Kidney (tissue), 14 donors: ENCODE results near the gene CIART. TPM values are rescaled to one million over a fixed set of nuclear protein-coding genes. Genes with fewer than 3 reads are reported as not detected.

ENCODE experiments used
- DNase-seq, 5 donors: peaks; one replicate each; pipeline ENCODE4 v3.0.0-alpha.2; 2013 to 2020
- FAIRE-seq: peaks from 2 replicates; lab custom pipeline; 2012; peaks lifted over from hg19 to GRCh38; lab: Jason Lieb, UNC
- H3K27ac ChIP-seq, 2 donors: one replicate each; pipeline ENCODE4 v1.7.0; 2013; ENCODE audit warnings: low read depth in 2 of 2, low read length in 2 of 2, inconsistent platforms in 1 of 2
- H3K27me3 ChIP-seq: one replicate; pipeline ENCODE4 v1.7.1; 2013; ENCODE audit warnings: low read length, inconsistent platforms; ENCODE audit not compliant: control insufficient read depth, insufficient read depth
- H3K36me3 ChIP-seq, 3 donors: one replicate each; pipeline versions ENCODE4 v1.7.0 to v1.7.1; 2013; ENCODE audit warnings: low read length in 3 of 3, control low read depth in 1 of 3, inconsistent platforms in 1 of 3; ENCODE audit not compliant: insufficient read depth in 3 of 3, control insufficient read depth in 2 of 3
- H3K4me1 ChIP-seq, 3 donors: one replicate each; pipeline versions ENCODE4 v1.7.0 to v1.7.1; 2013; ENCODE audit warnings: low read length in 3 of 3, inconsistent platforms in 1 of 3, low read depth in 1 of 3; ENCODE audit not compliant: control insufficient read depth in 2 of 3, insufficient read depth in 2 of 3
- H3K4me3 ChIP-seq, 3 donors: one replicate each; pipeline versions ENCODE4 v1.7.0 to v1.8.1; 2013; ENCODE audit warnings: low read length in 3 of 3, control low read depth in 1 of 3, inconsistent platforms in 1 of 3
- H3K9ac ChIP-seq, 3 donors: one replicate each; pipeline versions ENCODE4 v1.7.0 to v1.7.1; 2013; ENCODE audit warnings: low read length in 3 of 3, control low read depth in 1 of 3, inconsistent platforms in 1 of 3
- H3K9me3 ChIP-seq, 3 donors: one replicate each; pipeline versions ENCODE4 v1.7.0 to v1.7.1; 2013; ENCODE audit warnings: low read length in 3 of 3, control low read depth in 1 of 3, inconsistent platforms in 1 of 3; ENCODE audit not compliant: control insufficient read depth in 2 of 3, insufficient read depth in 1 of 3
- intact Hi-C: fragments of 100-400 bp; cut with DNase I; formaldehyde crosslinking; loops from one replicate; pipeline ENCODE4 v1.11.1; 2022
- polyA plus RNA-seq: library from polyadenylated mRNA; stranded (reverse); fragments of 350-450 nt; fragmentation: Illumina TruSeq; extraction: RNeasy Lipid Tissue Mini Kit (QIAGEN cat#74804); gene quantifications from one replicate; pipeline ENCODE4 v1.2.3, GENCODE V29; 2014; ENCODE audit warnings: low read depth, low replicate concordance; ENCODE audit not compliant: insufficient read depth
- total RNA-seq: library from RNA; stranded (reverse); fragmentation: NEBNext Ultra II Directional; extraction: Animal tissue kit (Norgen Biotek cat#: 25700); gene quantifications from one replicate; pipeline ENCODE4 v1.2.1, GENCODE V29; 2021
- TF ChIP-seq, protein P1 (sequence below): IDR thresholded peaks from 3 replicates; pipeline ENCODE4 v1.5.1; 2012; ENCODE audit warnings: mild to moderate bottlenecking, moderate library complexity, borderline replicate concordance; ENCODE audit not compliant: insufficient read depth; ENCODE audit errors: extremely low read depth
- donor health status: control.
- donor health status: control.
- donor health status: control.
- donor health status: control.
- donor health status: control.
- donor health status: DM: yes; HTN: yes; CAD: no.
- donor health status: Normal renal cell carcinoma (clear cell type).

Gene CIART
- total and polyA plus RNA-seq, 2 donors from 2014 or later, result 8.8 to 9.1 TPM

DNA sequence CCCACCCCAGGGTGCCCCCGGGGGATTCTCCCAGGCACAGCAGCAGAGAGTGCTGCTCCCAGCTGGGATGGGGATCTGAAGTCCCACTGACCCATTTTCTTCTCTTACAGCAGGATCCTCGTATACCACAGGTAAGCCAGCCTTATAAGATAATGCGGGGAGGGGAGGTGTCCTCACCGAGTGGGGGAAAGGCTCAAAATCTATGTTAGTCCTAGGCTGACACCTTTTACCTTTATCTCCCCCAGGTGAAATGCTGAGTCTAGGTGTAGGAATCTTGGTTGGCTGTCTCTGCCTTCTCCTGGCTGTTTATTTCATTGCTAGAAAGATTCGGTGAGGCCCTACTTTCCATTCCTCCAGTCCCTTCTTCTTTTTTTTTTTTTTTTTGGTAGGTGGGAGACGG, 18.8 kb upstream of the CIART start:
- intact Hi-C loops, result no loop called here
- TF ChIP-seq, protein P1, sequence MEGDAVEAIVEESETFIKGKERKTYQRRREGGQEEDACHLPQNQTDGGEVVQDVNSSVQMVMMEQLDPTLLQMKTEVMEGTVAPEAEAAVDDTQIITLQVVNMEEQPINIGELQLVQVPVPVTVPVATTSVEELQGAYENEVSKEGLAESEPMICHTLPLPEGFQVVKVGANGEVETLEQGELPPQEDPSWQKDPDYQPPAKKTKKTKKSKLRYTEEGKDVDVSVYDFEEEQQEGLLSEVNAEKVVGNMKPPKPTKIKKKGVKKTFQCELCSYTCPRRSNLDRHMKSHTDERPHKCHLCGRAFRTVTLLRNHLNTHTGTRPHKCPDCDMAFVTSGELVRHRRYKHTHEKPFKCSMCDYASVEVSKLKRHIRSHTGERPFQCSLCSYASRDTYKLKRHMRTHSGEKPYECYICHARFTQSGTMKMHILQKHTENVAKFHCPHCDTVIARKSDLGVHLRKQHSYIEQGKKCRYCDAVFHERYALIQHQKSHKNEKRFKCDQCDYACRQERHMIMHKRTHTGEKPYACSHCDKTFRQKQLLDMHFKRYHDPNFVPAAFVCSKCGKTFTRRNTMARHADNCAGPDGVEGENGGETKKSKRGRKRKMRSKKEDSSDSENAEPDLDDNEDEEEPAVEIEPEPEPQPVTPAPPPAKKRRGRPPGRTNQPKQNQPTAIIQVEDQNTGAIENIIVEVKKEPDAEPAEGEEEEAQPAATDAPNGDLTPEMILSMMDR, result no peak
- H3K4me1 ChIP-seq, result peaks cover 5 to 19% (median 18%) of the 10 kb centered on the region in 3 donors
- no peaks in the 10 kb centered on the region for H3K27me3 ChIP-seq
- DNase-seq (no peak), FAIRE-seq (no peak)
- H3K9me3 ChIP-seq, result no peaks in the 10 kb centered on the region
- H3K27ac ChIP-seq, result no peak overlapping the region
- no peak overlapping the region for H3K9ac ChIP-seq
- H3K36me3 ChIP-seq, result peaks cover 0 to 25% (median 16%) of the 10 kb centered on the region in 3 donors
- H3K4me3 ChIP-seq, result no peak overlapping the region

DNA sequence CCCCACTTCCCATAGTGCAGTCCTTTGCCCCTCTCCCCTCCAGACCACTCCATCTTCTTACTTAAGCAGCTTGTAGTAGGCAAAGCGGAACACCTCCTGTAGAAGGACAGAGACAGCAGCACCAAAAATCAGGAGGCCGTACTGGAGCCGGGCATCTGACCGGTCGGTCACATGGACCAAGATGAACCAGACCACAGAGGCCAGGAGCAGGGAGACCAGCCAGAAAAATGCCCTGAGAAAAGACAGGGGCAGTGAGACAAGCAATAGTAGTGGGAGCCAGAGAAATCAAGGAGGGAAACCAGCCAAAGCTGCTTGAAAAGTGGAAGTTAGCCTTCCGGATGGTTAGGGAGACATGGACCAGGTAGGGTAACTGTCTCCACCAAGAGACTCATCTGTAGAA, 14.5 kb upstream of the CIART start:
- peaks cover 5 to 14% (median 9%) of the 10 kb centered on the region in 3 donors for H3K4me1 ChIP-seq
- intact Hi-C loops, result no loop called here
- H3K9ac ChIP-seq, result peak overlapping the region; percentile 84 to 94 (median 93)
- no peaks in the 10 kb centered on the region for H3K9me3 ChIP-seq
- no peak for FAIRE-seq
- TF ChIP-seq, protein P1, result no peak
- no peaks in the 10 kb centered on the region for H3K27me3 ChIP-seq
- no peak for DNase-seq
- H3K36me3 ChIP-seq, result peaks cover 0 to 25% (median 16%) of the 10 kb centered on the region in 3 donors
- peak overlapping the region; percentile 75 to 90 (median 76) for H3K4me3 ChIP-seq
- H3K27ac ChIP-seq, result peak overlapping the region; percentile 93

DNA sequence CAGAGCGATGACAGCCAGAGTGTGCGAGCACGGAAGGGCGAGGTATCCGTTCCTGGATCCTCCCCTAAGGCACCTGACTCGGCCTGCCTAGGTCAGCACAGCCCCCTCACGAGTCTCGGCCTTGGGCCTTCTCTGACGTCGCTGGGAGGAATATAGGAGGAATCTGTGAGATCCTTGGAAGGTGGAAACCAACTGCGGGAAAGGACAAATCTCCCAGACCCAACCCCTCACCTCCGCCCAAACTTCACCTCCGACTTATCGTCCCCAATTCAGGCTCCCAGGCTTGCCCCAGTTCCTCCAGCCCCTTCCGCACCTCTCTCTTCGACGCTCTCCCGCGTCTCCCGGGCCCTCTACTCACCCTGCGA, 14.0 kb upstream of the CIART start:
- H3K27ac ChIP-seq, result peak overlapping the region; percentile 93
- intact Hi-C loops, result no loop called here
- H3K4me1 ChIP-seq, result peaks cover 5 to 17% (median 9%) of the 10 kb centered on the region in 3 donors
- TF ChIP-seq, protein P1, result no peak
- no peaks in the 10 kb centered on the region for H3K9me3 ChIP-seq
- peaks cover 0 to 25% (median 16%) of the 10 kb centered on the region in 3 donors for H3K36me3 ChIP-seq
- FAIRE-seq (no peak), DNase-seq (peak in 4 of 5 donors; percentile 43 to 79 (median 61))
- peak overlapping the region; percentile 75 to 90 (median 76) for H3K4me3 ChIP-seq
- no peaks in the 10 kb centered on the region for H3K27me3 ChIP-seq
- peak overlapping the region; percentile 84 to 94 (median 93) for H3K9ac ChIP-seq
